Measurements from ENCODE around the gene PTPRF. TPM values are rescaled to one million over a fixed set of nuclear protein-coding genes. Genes with fewer than 3 reads are reported as not detected.
A peak's percentile ranks its signal among the peaks of the same experiment; 100 is the strongest.
"Not testable (repeated sequence)": the region's sequence is repeated elsewhere in the genome, so short reads cannot be mapped to it uniquely, and the experiment has no call there.

PTPRF gene
- total RNA-seq, 1 donor from 2014 or later: 520 TPM

- Mint-ChIP-seq H3K9me3 (ENCODE audit: low read depth) (peaks cover 3% of the 10 kb centered on the region), H3K27me3 (peaks cover 15% of the 10 kb centered on the region), H3K4me3 (ENCODE audit: low read depth) (no peak overlapping the region), H3K4me1 (ENCODE audit: low read depth) (peaks cover 23% of the 10 kb centered on the region), H3K36me3 (ENCODE audit: insufficient read depth) (peaks cover 7% of the 10 kb centered on the region), H3K27ac (peak overlapping the region; percentile 90)
- TF ChIP-seq CTCF (IDR thresholded peaks at IDR 0.05; ENCODE audit: unreplicated experiment): no peak
- no peak for DNase-seq (ENCODE audit: low spot score, unreplicated experiment)
These were observed 101.5 kb downstream of the PTPRF start for GRCh38 chr1:43632135-43632670.

GRCh38 chr1:43634721-43635120 is 104.0 kb downstream of the PTPRF start:
- Mint-ChIP-seq H3K36me3 (ENCODE audit: insufficient read depth) (peaks cover 5% of the 10 kb centered on the region), H3K9me3 (ENCODE audit: low read depth) (peaks cover 3% of the 10 kb centered on the region), H3K4me1 (ENCODE audit: low read depth) (peaks cover 27% of the 10 kb centered on the region), H3K27me3 (peaks cover 15% of the 10 kb centered on the region), H3K27ac (no peak overlapping the region), H3K4me3 (ENCODE audit: low read depth) (no peak overlapping the region)
- no peak for DNase-seq (ENCODE audit: low spot score, unreplicated experiment)
- no peak for TF ChIP-seq CTCF (IDR thresholded peaks at IDR 0.05; ENCODE audit: unreplicated experiment)

- TF ChIP-seq CTCF (IDR thresholded peaks at IDR 0.05; ENCODE audit: unreplicated experiment): no peak
- no peak for DNase-seq (ENCODE audit: low spot score, unreplicated experiment)
- peaks cover 30% of the 10 kb centered on the region for H3K4me1 Mint-ChIP-seq (ENCODE audit: low read depth)
- H3K9me3 Mint-ChIP-seq (ENCODE audit: low read depth): peaks cover 6% of the 10 kb centered on the region
- no peak overlapping the region for H3K4me3 Mint-ChIP-seq (ENCODE audit: low read depth)
- no peak overlapping the region for H3K27ac Mint-ChIP-seq
- peaks cover 15% of the 10 kb centered on the region for H3K27me3 Mint-ChIP-seq
- H3K36me3 Mint-ChIP-seq (ENCODE audit: insufficient read depth): no peaks in the 10 kb centered on the region
These were observed 105.4 kb downstream of the PTPRF start for GRCh38 chr1:43636006-43636641.

GRCh38 chr1:43637267-43637666 is 106.6 kb downstream of the PTPRF start:
- DNase-seq (ENCODE audit: low spot score, unreplicated experiment): no peak
- peaks cover 6% of the 10 kb centered on the region for H3K9me3 Mint-ChIP-seq (ENCODE audit: low read depth)
- H3K36me3 Mint-ChIP-seq (ENCODE audit: insufficient read depth): no peaks in the 10 kb centered on the region
- no peak for TF ChIP-seq CTCF (IDR thresholded peaks at IDR 0.05; ENCODE audit: unreplicated experiment)
- no peak overlapping the region for H3K27ac Mint-ChIP-seq
- H3K27me3 Mint-ChIP-seq: peaks cover 15% of the 10 kb centered on the region
- no peak overlapping the region for H3K4me3 Mint-ChIP-seq (ENCODE audit: low read depth)
- H3K4me1 Mint-ChIP-seq (ENCODE audit: low read depth): peaks cover 25% of the 10 kb centered on the region

- H3K4me1 Mint-ChIP-seq (ENCODE audit: low read depth): peaks cover 30% of the 10 kb centered on the region
- H3K27me3 Mint-ChIP-seq: peaks cover 15% of the 10 kb centered on the region
- not testable (repeated sequence) for H3K4me3 Mint-ChIP-seq (ENCODE audit: low read depth); H3K27ac Mint-ChIP-seq; H3K9me3 Mint-ChIP-seq (ENCODE audit: low read depth); H3K36me3 Mint-ChIP-seq (ENCODE audit: insufficient read depth); DNase-seq (ENCODE audit: low spot score, unreplicated experiment)
These were observed 107.7 kb downstream of the PTPRF start for GRCh38 chr1:43638381-43638780.
